Caki2 (cell line): ENCODE data around the gene CAMK2A. TPM values are rescaled to one million over a fixed set of nuclear protein-coding genes. Genes with fewer than 3 reads are reported as not detected.

Source experiments
- DNase-seq: peaks from one replicate; pipeline ENCODE4 v3.0.0-alpha.2; 2015; ENCODE audit warnings: low read depth
- in situ Hi-C: cut with HindIII; loops from 2 replicates; pipeline ENCODE4 v1.10.0; 2016; ENCODE audit warnings: low sequenced_read_pairs, low pct_unique_long_range_greater_than_20kb, mixed read lengths
- total RNA-seq: library from RNA; depleted of rRNA; stranded (reverse); fragments of >200 nt; shearing (Covaris generic); gene quantifications from 2 replicates; pipeline ENCODE4 v1.2.3, GENCODE V29; 2014; ENCODE audit warnings: low replicate concordance; rRNA removed

CAMK2A gene
- total RNA-seq = not detected in 2 replicates

- DNase-seq = no peak
- in situ Hi-C loops = no loop called here
Measured at GRCh38 chr5:150289551-150290390, at the start of gene CAMK2A. CAMK2A (minus strand) TSS chr5:150289773; CDS start chr5:150289625, 148 bp downstream.

- in situ Hi-C loops = no loop called here
- no peak for DNase-seq
Measured at GRCh38 chr5:150339165-150339564, 49.6 kb upstream of the CAMK2A start.

DNA sequence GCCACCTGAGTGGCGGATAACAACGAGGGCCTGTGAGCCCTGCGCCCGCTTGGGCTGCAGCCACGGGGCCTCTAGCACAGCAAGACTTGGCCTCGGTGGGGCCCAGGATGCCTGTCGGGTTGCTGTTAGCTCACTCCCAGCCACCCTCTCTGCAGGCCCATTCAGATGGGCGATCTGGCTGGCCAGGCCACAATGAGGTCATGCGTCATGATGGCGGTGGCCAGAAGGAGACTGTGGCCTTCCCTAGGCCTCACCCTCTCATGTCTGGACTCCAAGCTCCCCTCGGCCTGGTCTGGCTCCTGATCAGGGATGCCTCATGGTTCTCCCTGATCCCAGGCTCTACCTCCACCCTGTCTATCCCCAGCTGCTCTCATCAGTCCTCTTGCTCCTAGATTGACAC lies 49.0 kb upstream of the CAMK2A start:
- in situ Hi-C loops = no loop called here
- DNase-seq = no peak

DNA sequence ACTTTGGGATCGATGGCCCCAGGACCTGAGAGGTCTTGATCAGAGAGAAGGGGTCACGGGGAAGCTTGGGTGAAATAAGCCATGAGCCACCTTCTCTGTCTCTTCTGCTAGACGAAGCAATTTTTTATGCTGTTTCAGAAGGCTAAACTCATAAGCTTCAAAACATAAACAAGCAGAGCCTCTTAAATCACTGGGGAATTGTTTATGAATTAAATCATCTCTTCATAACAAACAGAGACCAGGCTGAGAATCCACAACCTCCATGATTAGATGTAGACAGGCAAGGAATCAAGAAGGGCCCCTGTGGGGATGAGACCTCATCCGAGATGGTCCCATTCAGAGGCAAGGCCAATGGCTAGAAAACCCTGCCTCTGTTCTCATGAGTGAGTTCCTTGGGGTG lies 46.2 kb upstream of the CAMK2A start:
- DNase-seq = no peak
- in situ Hi-C loops = no loop called here

DNA sequence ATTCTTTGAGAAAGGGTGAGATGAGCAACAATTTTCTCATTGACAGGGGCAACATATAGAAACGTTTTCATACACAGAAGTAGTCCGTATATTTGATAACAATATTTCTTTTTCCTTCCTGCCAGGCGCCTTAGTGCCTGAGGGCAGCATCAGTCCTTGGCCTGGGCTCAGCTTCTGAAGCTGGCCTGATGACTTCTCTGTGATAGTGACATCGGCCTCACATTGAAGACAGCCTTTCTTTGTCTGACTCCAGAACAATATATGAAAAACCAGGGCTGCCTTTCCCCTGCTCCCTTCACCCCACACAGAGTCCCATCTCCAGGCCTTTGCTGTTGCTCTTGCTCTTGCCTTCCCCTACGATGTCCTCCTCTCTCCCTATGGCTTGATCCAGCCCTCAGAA lies 43.8 kb upstream of the CAMK2A start:
- no peak for DNase-seq
- in situ Hi-C loops = no loop called here

DNA sequence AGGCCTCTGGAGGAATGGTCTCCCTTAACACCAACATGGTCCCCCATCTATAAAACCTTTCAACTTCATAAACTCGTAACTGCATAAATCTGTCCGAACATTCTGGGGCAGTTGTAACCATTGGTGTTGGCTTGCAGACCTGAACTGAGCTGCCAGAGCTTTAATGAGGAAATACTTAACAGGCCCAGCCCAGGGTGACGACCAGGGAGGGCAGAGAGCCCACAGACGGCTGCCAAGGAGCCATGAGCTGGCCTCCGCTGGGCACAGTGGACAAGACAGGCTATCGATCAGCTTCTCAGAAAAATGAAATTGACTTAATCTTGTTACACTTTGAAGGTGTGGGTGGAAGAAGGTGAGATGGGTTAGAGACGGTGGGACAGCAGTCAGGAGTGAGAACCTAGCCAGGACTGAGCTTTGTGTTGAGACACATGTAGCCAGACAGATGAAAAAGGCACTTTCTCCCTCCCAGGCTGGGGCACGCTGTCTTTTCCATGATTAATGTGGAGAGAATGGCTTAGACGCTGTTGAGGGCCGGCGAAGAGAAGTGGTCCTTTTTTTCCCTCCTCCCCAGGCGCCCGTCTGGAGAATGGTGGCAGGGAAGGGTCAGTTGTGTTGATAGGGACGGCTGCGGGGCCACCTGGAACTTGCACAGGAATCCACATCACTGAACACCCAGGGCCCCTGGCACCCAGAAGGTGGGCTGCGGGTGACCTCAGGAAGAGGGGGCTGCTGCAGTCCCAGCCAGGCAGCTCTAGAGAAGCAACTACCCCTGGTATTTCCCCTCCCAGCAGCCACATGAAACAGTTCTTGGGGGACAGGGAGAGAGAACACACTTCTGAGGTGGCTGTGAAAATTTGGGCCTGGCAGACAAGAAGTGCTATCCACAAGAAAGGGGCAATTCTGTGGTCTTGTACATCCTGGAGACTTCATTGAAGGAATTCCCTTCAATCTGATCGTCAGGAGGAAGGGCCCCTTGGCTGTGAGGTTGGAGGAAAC lies 40.6 kb upstream of the CAMK2A start:
- no peak for DNase-seq
- in situ Hi-C loops = no loop called here

GRCh38 chr5:150329038-150329437 lies 39.5 kb upstream of the CAMK2A start:
- no peak for DNase-seq
- in situ Hi-C loops = no loop called here

- no peak for DNase-seq
- in situ Hi-C loops = no loop called here
Measured at GRCh38 chr5:150328515-150328914, 38.9 kb upstream of the CAMK2A start.

DNA sequence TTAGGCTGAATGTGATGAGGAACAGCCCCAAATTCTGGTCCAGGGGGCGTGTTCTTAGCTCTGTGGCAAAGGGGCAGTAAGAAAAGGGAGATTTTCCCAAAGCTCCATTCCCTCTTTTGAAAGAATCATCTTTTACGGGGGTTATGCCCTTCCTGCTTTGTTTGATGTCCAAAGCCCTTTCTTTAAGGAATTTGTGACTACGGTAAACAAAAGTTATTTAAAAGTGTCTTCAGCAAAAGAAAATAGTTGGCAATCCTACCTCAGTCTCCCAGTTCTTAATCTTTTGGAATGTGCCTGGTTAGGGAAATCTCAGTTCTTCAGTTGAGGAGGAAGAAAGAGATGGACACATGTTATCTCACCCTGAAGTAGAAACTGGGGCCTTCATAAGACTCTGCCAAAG lies 37.6 kb upstream of the CAMK2A start:
- DNase-seq = no peak
- in situ Hi-C loops = no loop called here

GRCh38 chr5:150326707-150327106 lies 37.1 kb upstream of the CAMK2A start:
- in situ Hi-C loops = no loop called here
- DNase-seq = no peak

- in situ Hi-C loops = no loop called here
- no peak for DNase-seq
Measured at GRCh38 chr5:150325426-150325825, 35.9 kb upstream of the CAMK2A start.

GRCh38 chr5:150323819-150324218 lies 34.2 kb upstream of the CAMK2A start:
- in situ Hi-C loops = no loop called here
- no peak for DNase-seq

DNA sequence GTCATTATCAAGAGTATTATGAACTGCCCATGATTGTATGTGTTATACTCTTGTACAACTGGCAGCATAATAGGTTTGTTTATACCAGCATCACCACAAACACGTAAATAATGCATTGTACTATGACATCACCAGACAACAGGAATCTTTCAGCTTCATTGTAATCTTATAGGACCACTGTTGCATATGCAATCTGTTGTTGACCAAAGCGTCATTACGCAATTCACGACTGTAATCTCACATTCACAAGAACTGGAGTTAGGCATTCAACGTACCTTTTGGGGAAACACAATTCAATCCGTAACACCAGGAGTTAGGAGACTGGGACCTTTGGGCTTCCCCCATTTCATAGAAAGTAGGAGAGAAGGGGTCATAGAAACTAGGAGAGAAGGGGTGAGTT lies 33.5 kb upstream of the CAMK2A start:
- no peak for DNase-seq
- in situ Hi-C loops = no loop called here

DNA sequence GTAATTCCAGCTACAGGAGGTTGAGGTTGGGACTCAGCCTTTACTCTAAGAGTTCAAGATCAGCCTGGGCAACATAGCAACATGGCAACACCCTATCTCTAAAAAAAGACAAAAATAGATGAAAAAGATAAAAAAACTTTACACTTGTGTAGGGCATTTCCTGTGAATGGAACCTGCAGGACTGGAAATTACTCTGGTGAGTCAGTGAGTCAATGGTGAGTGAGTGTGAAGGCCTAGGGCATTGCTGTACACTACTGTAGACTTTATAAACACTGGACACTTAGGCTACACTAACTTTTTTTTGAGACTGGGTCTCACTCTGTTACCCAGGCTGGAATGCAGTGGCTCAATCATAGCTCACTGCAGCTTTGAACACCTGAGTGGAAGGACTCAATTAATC lies 32.6 kb upstream of the CAMK2A start:
- DNase-seq = no peak
- in situ Hi-C loops = no loop called here

GRCh38 chr5:150321784-150322183 lies 32.2 kb upstream of the CAMK2A start:
- in situ Hi-C loops = no loop called here
- DNase-seq = no peak

DNA sequence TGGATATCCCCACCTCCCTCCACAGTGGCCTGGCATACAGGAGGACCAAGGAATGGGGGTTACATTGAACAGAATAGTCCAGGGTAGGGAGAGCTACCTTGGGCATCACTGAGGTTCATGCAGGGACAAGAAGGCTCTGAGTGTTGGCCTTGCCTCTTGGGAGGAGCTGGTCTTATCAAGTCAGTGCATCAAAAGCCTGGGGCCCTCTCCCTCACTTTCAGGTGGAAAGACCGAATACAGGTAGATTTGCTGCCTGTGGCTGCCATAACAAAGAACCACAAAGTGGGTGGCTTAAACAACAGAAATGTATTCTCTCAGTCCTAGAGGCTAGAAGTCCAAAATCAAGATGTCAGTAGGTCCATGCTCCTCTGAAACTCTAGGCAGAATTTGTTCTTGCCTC lies 31.6 kb upstream of the CAMK2A start:
- in situ Hi-C loops = no loop called here
- DNase-seq = no peak

DNA sequence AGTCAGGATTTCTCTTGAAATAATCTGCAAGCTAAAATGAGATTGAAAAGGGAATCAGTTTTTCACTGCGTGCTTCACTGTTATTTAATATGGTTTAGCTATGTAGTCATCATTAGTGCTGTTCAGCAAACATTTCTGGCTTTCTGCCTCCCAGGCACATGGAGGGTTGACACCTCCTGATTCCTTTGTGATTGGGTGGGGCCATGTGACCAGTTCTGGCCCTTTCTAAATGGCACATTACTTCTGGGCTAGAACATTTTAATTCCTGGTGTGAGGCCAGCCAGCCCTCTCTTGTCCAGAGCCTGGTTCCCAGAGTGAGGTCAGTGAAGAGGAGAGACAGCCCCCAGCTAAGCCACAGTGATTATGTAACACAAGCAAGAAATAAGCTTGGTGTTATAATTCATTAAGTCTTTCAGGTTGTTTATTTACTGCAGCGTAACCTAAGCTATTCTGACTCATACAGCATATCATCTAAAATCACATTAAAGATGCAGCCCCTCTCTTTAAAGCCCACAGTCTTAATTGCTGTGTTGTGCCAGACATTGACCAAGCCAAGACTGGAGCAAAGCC lies 30.6 kb upstream of the CAMK2A start:
- in situ Hi-C loops = no loop called here
- peak; percentile 91 for DNase-seq

GRCh38 chr5:150319484-150319790 lies 29.9 kb upstream of the CAMK2A start:
- no peak for DNase-seq
- in situ Hi-C loops = no loop called here
